HepG2 (cell line): ENCODE measurements around the gene P2RX5. TPM values are rescaled to one million over a fixed set of nuclear protein-coding genes. Genes with fewer than 3 reads are reported as not detected.
A peak's percentile ranks its signal among the peaks of the same experiment; 100 is the strongest.

Experiments
- CBX2 ChIP-seq, 2 experiments: fragments of 200-600 bp in 1 of 2; sonication (generic); formaldehyde crosslinking in 1 of 2; IDR thresholded peaks; 2 replicates each; pipeline versions ENCODE4 v1.7.0 to v1.8.1; 2018 to 2022; ENCODE audit warnings: low read depth in 2 of 2, low read length in 1 of 2, mild to moderate bottlenecking in 1 of 2, missing genetic modification reagents in 1 of 2
- HDAC6 ChIP-seq: fragments of 200-600 bp; sonication (generic); IDR thresholded peaks from 2 replicates; pipeline ENCODE4 v1.7.0; 2017; ENCODE audit warnings: mild to moderate bottlenecking, antibody characterized with exemption, low read length, low read depth
- JUND ChIP-seq: sonication (generic); formaldehyde crosslinking; IDR thresholded peaks from 2 replicates; pipeline ENCODE4 v1.8.0; 2022; ENCODE audit warnings: mild to moderate bottlenecking, missing genetic modification reagents
- KDM2A ChIP-seq: sonication (generic); formaldehyde crosslinking; IDR thresholded peaks from 2 replicates; pipeline ENCODE4 v1.4.0; 2020; ENCODE audit warnings: low read depth, missing genetic modification reagents, borderline replicate concordance
- MTA1 ChIP-seq: sonication (generic); formaldehyde crosslinking; IDR thresholded peaks from 2 replicates; pipeline ENCODE4 v1.4.0; 2020; ENCODE audit warnings: missing genetic modification reagents, mild to moderate bottlenecking, borderline replicate concordance
- NFYB ChIP-seq: sonication (generic); formaldehyde crosslinking; IDR thresholded peaks from 2 replicates; pipeline ENCODE4 v1.4.0; 2020; ENCODE audit warnings: missing genetic modification reagents
- SRY ChIP-seq: sonication (generic); formaldehyde crosslinking; IDR thresholded peaks from 2 replicates; pipeline ENCODE4 v1.8.0; 2022; ENCODE audit warnings: mild to moderate bottlenecking, missing genetic modification reagents
- UBTF ChIP-seq: sonication (generic); formaldehyde crosslinking; IDR thresholded peaks from 2 replicates; pipeline ENCODE4 v1.4.0; 2020; ENCODE audit warnings: mild to moderate bottlenecking, missing genetic modification reagents
- XBP1 ChIP-seq: sonication (generic); formaldehyde crosslinking; IDR thresholded peaks from 2 replicates; pipeline ENCODE4 v1.5.0; 2020; ENCODE audit warnings: missing genetic modification reagents
- ZNF205 ChIP-seq: IDR thresholded peaks from 2 replicates; pipeline ENCODE4 v1.6.1; 2018; ENCODE audit warnings: missing biosample characterization, missing genetic modification reagents
- ZNF207 ChIP-seq: fragments of 450-650 bp; IDR thresholded peaks from 2 replicates; pipeline ENCODE4 v1.6.1; 2016; ENCODE audit warnings: antibody characterized with exemption, borderline replicate concordance
- ZNF274 ChIP-seq: sonication (generic); formaldehyde crosslinking; IDR thresholded peaks from 2 replicates; pipeline ENCODE4 v1.5.1; 2020; ENCODE audit warnings: mild to moderate bottlenecking, missing genetic modification reagents
- ZNF512B ChIP-seq: sonication (generic); formaldehyde crosslinking; IDR thresholded peaks from 2 replicates; pipeline ENCODE4 v1.5.1; 2020; ENCODE audit warnings: missing genetic modification reagents, mild to moderate bottlenecking, borderline replicate concordance
- ZNF569 ChIP-seq: sonication (generic); formaldehyde crosslinking; IDR thresholded peaks from 2 replicates; pipeline ENCODE4 v1.5.0; 2020; ENCODE audit warnings: mild to moderate bottlenecking, missing genetic modification reagents, moderate library complexity, borderline replicate concordance
- ZSCAN29 ChIP-seq: sonication (generic); formaldehyde crosslinking; conservative IDR thresholded peaks from 2 replicates; pipeline ENCODE4 v1.4.0; 2020; ENCODE audit warnings: mild to moderate bottlenecking, missing genetic modification reagents
- polyA plus RNA-seq, 8 experiments: library from polyadenylated mRNA; depleted of rRNA in 3 of 8; stranded (reverse) in 7 of 8; unstranded in 1 of 8; fragments of >200 nt; fragmentation: Illumina TruSeq in 4 of 8; extraction: Trizol in 4 of 8; gene quantifications; 2 replicates each; pipeline versions ENCODE4 v1.2.1 to v1.2.3, GENCODE V29; 2011 to 2016; ENCODE audit warnings: low read depth in 4 of 8, missing spikeins in 1 of 8, mixed read lengths in 1 of 8; ENCODE audit not compliant: insufficient read depth in 1 of 8
- total RNA-seq, 5 experiments: library from RNA; depleted of rRNA; stranded (reverse); fragments of >200 nt; fragmentation: Illumina TruSeq; extraction: Trizol; gene quantifications; 2 replicates each; pipeline ENCODE4 v1.2.3, GENCODE V29; 2016; ENCODE audit warnings: low read depth in 1 of 5
- TF ChIP-seq, protein P1 (sequence below): sonication (generic); formaldehyde crosslinking; IDR thresholded peaks from 2 replicates; pipeline ENCODE4 v1.5.0; 2020; ENCODE audit warnings: missing genetic modification reagents
- TF ChIP-seq, protein P2 (sequence below): sonication (generic); formaldehyde crosslinking; IDR thresholded peaks from 2 replicates; pipeline ENCODE4 v1.4.0; 2020; ENCODE audit warnings: mild to moderate bottlenecking, missing genetic modification reagents, borderline replicate concordance

P2RX5 gene
- total and polyA plus RNA-seq, 2 of the 13 experiments (the other 11 are each of a cell fraction or from before 2014, with no cell fraction given), result 0.95 to 1.7 TPM

DNA sequence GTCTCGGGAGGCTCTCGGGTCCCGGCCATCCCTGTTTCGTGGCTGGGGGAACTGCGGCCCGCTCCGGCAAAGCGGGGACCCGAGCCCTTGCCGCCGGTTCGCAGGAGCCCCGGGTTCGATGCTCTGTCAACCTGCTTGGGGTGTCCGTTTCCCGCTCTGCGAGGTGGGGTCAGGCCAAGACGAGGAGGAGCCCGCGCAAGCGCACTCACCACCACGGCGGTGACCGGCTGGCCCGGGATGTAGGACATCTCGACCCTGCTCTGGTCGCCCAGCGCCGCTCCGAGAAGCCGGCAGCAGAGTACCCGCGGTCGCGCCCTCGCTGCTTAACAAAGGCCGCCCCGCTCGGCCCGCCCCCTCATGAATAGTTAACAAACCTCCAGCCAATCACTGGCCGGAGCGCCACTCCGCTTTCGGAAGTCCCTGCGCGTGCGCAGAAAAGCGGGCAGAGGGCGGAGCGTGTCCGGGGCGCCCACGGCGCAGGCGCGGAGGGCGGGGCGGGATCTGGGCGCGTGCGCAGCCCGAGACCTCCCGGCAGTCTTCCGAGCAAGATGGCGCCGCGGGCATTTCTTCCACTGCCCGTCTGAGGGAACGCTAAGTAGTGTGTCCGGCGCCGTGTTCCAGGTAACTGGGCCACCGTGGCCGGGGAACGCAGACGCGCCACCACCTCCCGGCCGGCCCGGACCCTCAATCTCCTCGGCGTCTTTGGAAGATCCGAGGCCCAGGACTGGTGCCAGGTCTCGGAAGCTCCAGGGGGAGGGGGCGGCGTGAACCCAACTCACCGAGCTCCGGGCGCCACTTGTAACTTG lies 27.5 kb downstream of the P2RX5 start, which contains the start of the genes EMC6 and TAX1BP3 (continued):
- TF ChIP-seq XBP1 (CRISPR knock-in tag) (no peak), CBX2 (IDR thresholded peaks at IDR 0.05; ENCODE audit: low read depth, low read length) (no peak), CBX2 (CRISPR knock-in tag; IDR thresholded peaks at IDR 0.05; ENCODE audit: low read depth) (no peak), ZNF274 (CRISPR knock-in tag) (peak; percentile 26; the same call in 1 of the 2 replicates), ZSCAN29 (0 out of 2 replicates have a peak, but pooled peaks have one; percentile 25), UBTF (peak; percentile 83), NFYB (CRISPR knock-in tag) (peak; percentile 89), ZNF207 (no peak), ZNF205 (CRISPR knock-in tag) (peak; percentile 44; the same call in 1 of the 2 replicates), MTA1 (CRISPR knock-in tag) (no peak), JUND (CRISPR knock-in tag) (no peak), KDM2A (peak; percentile 68; the same call in 1 of the 2 replicates), ZNF569 (CRISPR knock-in tag) (0 out of 2 replicates have a peak, but pooled peaks have one; percentile 29), HDAC6 (no peak), ZNF512B (CRISPR knock-in tag) (no peak), SRY (peak; percentile 84)
- TF ChIP-seq, protein P1, sequence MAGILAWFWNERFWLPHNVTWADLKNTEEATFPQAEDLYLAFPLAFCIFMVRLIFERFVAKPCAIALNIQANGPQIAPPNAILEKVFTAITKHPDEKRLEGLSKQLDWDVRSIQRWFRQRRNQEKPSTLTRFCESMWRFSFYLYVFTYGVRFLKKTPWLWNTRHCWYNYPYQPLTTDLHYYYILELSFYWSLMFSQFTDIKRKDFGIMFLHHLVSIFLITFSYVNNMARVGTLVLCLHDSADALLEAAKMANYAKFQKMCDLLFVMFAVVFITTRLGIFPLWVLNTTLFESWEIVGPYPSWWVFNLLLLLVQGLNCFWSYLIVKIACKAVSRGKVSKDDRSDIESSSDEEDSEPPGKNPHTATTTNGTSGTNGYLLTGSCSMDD (CRISPR knock-in tag), result 0 out of 2 replicates have a peak, but pooled peaks have one; percentile 13
- TF ChIP-seq, protein P2, sequence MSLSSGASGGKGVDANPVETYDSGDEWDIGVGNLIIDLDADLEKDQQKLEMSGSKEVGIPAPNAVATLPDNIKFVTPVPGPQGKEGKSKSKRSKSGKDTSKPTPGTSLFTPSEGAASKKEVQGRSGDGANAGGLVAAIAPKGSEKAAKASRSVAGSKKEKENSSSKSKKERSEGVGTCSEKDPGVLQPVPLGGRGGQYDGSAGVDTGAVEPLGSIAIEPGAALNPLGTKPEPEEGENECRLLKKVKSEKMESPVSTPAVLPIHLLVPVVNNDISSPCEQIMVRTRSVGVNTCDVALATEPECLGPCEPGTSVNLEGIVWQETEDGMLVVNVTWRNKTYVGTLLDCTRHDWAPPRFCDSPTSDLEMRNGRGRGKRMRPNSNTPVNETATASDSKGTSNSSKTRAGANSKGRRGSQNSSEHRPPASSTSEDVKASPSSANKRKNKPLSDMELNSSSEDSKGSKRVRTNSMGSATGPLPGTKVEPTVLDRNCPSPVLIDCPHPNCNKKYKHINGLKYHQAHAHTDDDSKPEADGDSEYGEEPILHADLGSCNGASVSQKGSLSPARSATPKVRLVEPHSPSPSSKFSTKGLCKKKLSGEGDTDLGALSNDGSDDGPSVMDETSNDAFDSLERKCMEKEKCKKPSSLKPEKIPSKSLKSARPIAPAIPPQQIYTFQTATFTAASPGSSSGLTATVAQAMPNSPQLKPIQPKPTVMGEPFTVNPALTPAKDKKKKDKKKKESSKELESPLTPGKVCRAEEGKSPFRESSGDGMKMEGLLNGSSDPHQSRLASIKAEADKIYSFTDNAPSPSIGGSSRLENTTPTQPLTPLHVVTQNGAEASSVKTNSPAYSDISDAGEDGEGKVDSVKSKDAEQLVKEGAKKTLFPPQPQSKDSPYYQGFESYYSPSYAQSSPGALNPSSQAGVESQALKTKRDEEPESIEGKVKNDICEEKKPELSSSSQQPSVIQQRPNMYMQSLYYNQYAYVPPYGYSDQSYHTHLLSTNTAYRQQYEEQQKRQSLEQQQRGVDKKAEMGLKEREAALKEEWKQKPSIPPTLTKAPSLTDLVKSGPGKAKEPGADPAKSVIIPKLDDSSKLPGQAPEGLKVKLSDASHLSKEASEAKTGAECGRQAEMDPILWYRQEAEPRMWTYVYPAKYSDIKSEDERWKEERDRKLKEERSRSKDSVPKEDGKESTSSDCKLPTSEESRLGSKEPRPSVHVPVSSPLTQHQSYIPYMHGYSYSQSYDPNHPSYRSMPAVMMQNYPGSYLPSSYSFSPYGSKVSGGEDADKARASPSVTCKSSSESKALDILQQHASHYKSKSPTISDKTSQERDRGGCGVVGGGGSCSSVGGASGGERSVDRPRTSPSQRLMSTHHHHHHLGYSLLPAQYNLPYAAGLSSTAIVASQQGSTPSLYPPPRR (CRISPR knock-in tag), result no peak; the same call in 1 of the 2 replicates
